GM19438 (cell line): ENCODE results near the gene CAB39.

ENCODE experiments used
- ATAC-seq: cut with Tn5 transposase; IDR thresholded peaks from one replicate; pipeline ENCODE4 v1.9.1; 2021; ENCODE audit warnings: low read depth; ENCODE audit not compliant: unreplicated experiment

The CAB39 gene

GRCh38 chr2:230779126-230779525 lies 66.5 kb downstream of the CAB39 start:
- ATAC-seq = no peak

- ATAC-seq = no peak
These were observed 67.0 kb downstream of the CAB39 start for GRCh38 chr2:230779607-230780006.

GRCh38 chr2:230781130-230781797 lies 68.6 kb downstream of the CAB39 start:
- no peak for ATAC-seq

- ATAC-seq = no peak
These were observed 70.5 kb downstream of the CAB39 start for GRCh38 chr2:230783101-230783500.

- ATAC-seq = no peak
These were observed 72.2 kb downstream of the CAB39 start for GRCh38 chr2:230784795-230785194.

GRCh38 chr2:230785346-230785745 lies 72.7 kb downstream of the CAB39 start:
- ATAC-seq = no peak

- ATAC-seq = no peak
These were observed 74.5 kb downstream of the CAB39 start for GRCh38 chr2:230787101-230787500.

GRCh38 chr2:230788554-230789175 lies 76.0 kb downstream of the CAB39 start:
- ATAC-seq = no peak

- ATAC-seq = no peak
These were observed 78.3 kb downstream of the CAB39 start for GRCh38 chr2:230790981-230791380.

GRCh38 chr2:230793572-230794359 lies 81.1 kb downstream of the CAB39 start:
- ATAC-seq = no peak

GRCh38 chr2:230794497-230794896 lies 81.9 kb downstream of the CAB39 start:
- no peak for ATAC-seq

GRCh38 chr2:230795856-230796255 lies 83.2 kb downstream of the CAB39 start:
- ATAC-seq = no peak

GRCh38 chr2:230796280-230796862 lies 83.7 kb downstream of the CAB39 start:
- ATAC-seq = no peak

GRCh38 chr2:230797515-230798495 lies 85.2 kb downstream of the CAB39 start:
- ATAC-seq = no peak

- no peak for ATAC-seq
These were observed 86.2 kb downstream of the CAB39 start for GRCh38 chr2:230798769-230799399.

- ATAC-seq = no peak
These were observed 92.8 kb downstream of the CAB39 start for GRCh38 chr2:230805353-230806017.

GRCh38 chr2:230807729-230808128 lies 95.1 kb downstream of the CAB39 start:
- ATAC-seq = no peak

GRCh38 chr2:230809015-230809414 lies 96.4 kb downstream of the CAB39 start:
- ATAC-seq = no peak

- no peak for ATAC-seq
These were observed 97.1 kb downstream of the CAB39 start for GRCh38 chr2:230809677-230810251.
